Transverse colon (tissue), 4 donors: Measurements from ENCODE around the gene TCFL5.

Experiments
- CTCF ChIP-seq, 5 experiments: fragments of 200-600 bp in 3 of 5; fragments of 450-650 bp in 2 of 5; sonication (generic) in 3 of 5; IDR thresholded peaks; 1 replicate in 2 of 5; 2 replicates in 3 of 5; pipeline ENCODE4 v1.5.1; 2016 to 2017; ENCODE audit warnings: antibody characterized with exemption in 5 of 5, inconsistent platforms in 3 of 5, mild to moderate bottlenecking in 2 of 5, moderate library complexity in 1 of 5
- EP300 ChIP-seq: sonication (generic); formaldehyde crosslinking; IDR thresholded peaks from one replicate; pipeline ENCODE4 v1.6.1; 2017; ENCODE audit warnings: antibody characterized with exemption, low read depth
- POLR2A ChIP-seq: fragments of 450-650 bp; IDR thresholded peaks from one replicate; pipeline ENCODE4 v1.6.1; 2016; ENCODE audit warnings: antibody characterized with exemption, mild to moderate bottlenecking, moderate library complexity
- POLR2AphosphoS5 ChIP-seq, 3 donors: sonication (generic); formaldehyde crosslinking; IDR thresholded peaks; one replicate each; pipeline ENCODE4 v1.6.1; 2016; ENCODE audit warnings: antibody characterized with exemption in 3 of 3

GRCh38 chr20:62831361-62831788 is 30.2 kb downstream of the TCFL5 start:
- TF ChIP-seq CTCF (IDR thresholded peaks at IDR 0.05) (no peak), EP300 (no peak), POLR2AphosphoS5 (IDR thresholded peaks at IDR 0.05) (no peak), POLR2A (no peak)
